ENCODE data around the gene ACOT8.
"Not testable (repeated sequence)": the region's sequence is repeated elsewhere in the genome, so short reads cannot be mapped to it uniquely, and the experiment has no call there.

The ACOT8 gene

DNA sequence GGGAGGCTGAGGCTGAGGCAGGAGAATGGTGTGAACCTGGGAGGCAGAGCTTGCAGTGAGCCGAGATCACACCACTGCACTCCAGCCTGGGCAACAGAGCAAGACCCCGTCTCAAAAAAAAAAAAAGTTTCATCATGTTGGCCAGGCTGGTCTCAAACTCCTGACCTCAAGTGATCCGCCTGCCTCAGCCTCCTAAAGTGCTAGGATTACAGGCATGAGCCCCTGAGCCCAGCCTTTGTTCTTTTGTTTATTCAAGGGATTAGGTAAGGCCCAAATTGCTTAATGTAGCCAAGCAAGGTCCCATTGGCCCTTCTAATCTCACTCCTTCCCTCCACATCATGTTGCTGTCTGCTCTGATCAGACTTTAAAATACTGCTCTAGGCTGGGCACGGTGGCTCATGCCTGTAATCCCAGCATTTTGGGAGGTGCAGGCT, 27.5 kb downstream of the ACOT8 start:
- not testable (repeated sequence) for H3K9me3 ChIP-seq (ENCODE audit: control insufficient read depth, low read length)

DNA sequence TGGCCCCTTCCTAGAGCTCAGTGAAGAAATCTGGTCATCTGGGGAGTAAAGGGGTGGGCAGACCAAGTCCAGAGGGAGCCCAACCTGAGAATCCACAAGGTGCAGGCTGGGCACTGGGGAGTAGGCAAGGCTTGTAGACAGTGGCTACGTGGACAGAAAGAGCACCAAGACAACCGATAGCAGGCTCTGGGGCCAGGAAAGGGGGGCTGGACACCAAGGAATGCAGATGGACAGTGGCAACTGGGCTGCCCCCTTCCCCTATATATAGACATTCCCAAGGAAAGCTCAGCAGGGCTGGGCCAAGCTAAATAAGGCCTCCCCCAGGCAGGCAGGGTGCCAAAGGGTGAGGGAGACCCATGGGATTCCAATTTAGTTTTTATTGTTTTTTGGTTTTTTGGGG, 28.6 kb downstream of the ACOT8 start:
- Histone ChIP-seq H3K9me3 (ENCODE audit: control insufficient read depth, low read length) (no peaks in the 10 kb centered on the region), H3K27me3 (ENCODE audit: control insufficient read depth, insufficient read depth, low read length) (peaks cover 8% of the 10 kb centered on the region), H3K9ac (ENCODE audit: low read length) (no peak overlapping the region), H3K36me3 (ENCODE audit: control insufficient read depth, insufficient read depth, low read length) (no peaks in the 10 kb centered on the region), H3K4me3 (ENCODE audit: low read length) (no peak overlapping the region), H3K4me1 (ENCODE audit: control insufficient read depth, insufficient read depth, low read length) (peaks cover 15% of the 10 kb centered on the region)

More for the DNA sequence above, 27.5 kb downstream of the ACOT8 start:
- H3K9ac ChIP-seq (ENCODE audit: low read length); H3K4me3 ChIP-seq (ENCODE audit: low read length); H3K27me3 ChIP-seq (ENCODE audit: control insufficient read depth, insufficient read depth, low read length); H3K36me3 ChIP-seq (ENCODE audit: control insufficient read depth, insufficient read depth, low read length): not testable (repeated sequence)
- H3K4me1 ChIP-seq (ENCODE audit: control insufficient read depth, insufficient read depth, low read length), result peaks cover 13% of the 10 kb centered on the region

DNA sequence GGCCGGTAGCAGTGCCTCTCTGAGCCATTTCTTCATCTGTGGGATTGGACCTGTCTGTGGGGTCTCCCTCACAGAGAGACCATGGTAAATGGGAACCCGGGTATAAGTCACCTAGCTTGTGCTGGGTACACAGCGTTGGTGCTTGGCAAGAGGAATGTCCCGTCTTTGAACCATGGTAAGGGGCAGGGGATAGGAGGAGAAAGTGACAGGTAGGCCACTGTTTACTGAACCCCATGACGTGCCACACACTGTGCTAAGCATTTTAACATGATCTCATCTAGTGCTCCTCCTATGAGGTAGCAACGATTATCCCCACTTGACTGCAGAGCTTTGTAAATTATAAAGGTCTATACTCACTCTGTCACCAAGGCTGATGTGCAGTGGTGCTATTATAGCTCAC, 29.5 kb downstream of the ACOT8 start:
- Histone ChIP-seq H3K27me3 (ENCODE audit: control insufficient read depth, insufficient read depth, low read length) (peaks cover 17% of the 10 kb centered on the region), H3K4me1 (ENCODE audit: control insufficient read depth, insufficient read depth, low read length) (peaks cover 18% of the 10 kb centered on the region), H3K9me3 (ENCODE audit: control insufficient read depth, low read length) (no peaks in the 10 kb centered on the region), H3K9ac (ENCODE audit: low read length) (no peak overlapping the region), H3K36me3 (ENCODE audit: control insufficient read depth, insufficient read depth, low read length) (no peaks in the 10 kb centered on the region), H3K4me3 (ENCODE audit: low read length) (no peak overlapping the region)

DNA sequence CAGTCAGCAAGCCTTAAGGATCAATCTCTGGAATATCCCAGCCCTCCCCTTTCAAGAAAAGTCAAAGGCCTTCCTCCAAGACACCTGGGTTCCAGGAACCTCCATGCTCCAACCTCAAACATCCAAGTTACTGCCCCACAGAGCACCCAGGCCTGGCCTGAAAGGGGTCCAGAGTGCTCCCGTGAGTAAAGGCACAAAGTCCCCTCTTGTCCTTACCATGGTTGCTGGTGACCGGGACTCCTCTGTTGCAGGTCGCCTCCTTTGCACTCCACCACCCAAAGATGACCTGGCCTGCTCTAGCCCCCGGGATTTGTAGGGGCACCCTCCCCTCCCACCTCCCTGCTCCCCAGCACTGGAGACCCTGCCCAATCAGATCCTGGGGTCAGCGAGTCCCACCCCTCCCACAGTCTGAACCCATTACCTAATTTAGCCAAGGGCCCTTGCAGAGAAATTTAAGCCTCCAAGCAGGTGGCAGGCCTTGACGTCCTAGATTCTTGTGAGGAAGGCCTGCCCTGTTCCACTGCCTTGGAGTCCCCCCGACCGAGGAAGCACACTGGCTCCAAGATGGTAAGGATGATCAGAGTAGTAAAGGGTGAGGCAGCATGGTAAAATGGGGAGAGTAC, 30.1 kb downstream of the ACOT8 start, which contains the start of gene TNNC2:
Gene TNNC2 (minus strand): TSS at position 283 of the 623 bp plus-strand sequence. CDS start 64 bp downstream, at position 219.
- Histone ChIP-seq H3K4me3 (ENCODE audit: low read length) (no peak within 1 kb of the TSS), H3K9ac (ENCODE audit: low read length) (no peak within 1 kb of the TSS), H3K27me3 (ENCODE audit: control insufficient read depth, insufficient read depth, low read length) (peaks cover 21% of the 10 kb centered on the region), H3K4me1 (ENCODE audit: control insufficient read depth, insufficient read depth, low read length) (peaks cover 22% of the 10 kb centered on the region), H3K36me3 (ENCODE audit: control insufficient read depth, insufficient read depth, low read length) (no peaks in the 10 kb centered on the region), H3K9me3 (ENCODE audit: control insufficient read depth, low read length) (no peaks in the 10 kb centered on the region)

DNA sequence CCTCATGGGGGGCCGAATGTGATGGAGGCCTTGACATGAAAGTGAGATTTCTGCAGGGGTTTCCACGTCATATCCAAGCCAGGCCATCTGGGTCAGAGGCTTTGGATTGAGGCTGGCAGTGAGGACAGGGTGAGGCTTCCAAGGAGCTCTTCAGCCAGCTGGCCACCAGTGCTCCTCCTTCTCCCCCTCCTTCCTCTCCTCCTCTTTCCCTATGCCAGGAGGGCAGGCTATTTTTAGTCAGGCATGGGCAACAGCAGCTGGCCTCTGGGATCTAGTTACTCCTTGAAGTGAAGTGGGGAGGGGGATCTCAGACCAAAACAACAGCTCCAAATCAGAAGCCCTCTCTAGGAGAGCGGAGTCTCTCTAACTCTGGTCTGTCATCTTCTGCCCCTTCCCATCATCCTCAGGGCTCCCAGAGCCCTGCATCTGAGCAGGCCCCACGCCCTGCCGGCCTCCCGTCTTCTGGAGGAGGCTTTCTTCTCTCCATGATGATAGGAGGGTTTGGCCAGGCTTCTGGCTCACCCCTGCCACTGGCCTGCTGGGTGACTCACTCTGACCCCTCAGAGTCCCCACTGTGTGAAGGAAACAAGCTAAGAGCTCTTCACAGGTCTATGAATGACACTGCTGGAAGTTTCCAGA, 30.7 kb downstream of the ACOT8 start:
- Histone ChIP-seq H3K4me3 (ENCODE audit: low read length) (no peak overlapping the region), H3K9ac (ENCODE audit: low read length) (no peak overlapping the region), H3K36me3 (ENCODE audit: control insufficient read depth, insufficient read depth, low read length) (no peaks in the 10 kb centered on the region), H3K27me3 (ENCODE audit: control insufficient read depth, insufficient read depth, low read length) (peaks cover 21% of the 10 kb centered on the region), H3K4me1 (ENCODE audit: control insufficient read depth, insufficient read depth, low read length) (peaks cover 22% of the 10 kb centered on the region), H3K9me3 (ENCODE audit: control insufficient read depth, low read length) (no peaks in the 10 kb centered on the region)

DNA sequence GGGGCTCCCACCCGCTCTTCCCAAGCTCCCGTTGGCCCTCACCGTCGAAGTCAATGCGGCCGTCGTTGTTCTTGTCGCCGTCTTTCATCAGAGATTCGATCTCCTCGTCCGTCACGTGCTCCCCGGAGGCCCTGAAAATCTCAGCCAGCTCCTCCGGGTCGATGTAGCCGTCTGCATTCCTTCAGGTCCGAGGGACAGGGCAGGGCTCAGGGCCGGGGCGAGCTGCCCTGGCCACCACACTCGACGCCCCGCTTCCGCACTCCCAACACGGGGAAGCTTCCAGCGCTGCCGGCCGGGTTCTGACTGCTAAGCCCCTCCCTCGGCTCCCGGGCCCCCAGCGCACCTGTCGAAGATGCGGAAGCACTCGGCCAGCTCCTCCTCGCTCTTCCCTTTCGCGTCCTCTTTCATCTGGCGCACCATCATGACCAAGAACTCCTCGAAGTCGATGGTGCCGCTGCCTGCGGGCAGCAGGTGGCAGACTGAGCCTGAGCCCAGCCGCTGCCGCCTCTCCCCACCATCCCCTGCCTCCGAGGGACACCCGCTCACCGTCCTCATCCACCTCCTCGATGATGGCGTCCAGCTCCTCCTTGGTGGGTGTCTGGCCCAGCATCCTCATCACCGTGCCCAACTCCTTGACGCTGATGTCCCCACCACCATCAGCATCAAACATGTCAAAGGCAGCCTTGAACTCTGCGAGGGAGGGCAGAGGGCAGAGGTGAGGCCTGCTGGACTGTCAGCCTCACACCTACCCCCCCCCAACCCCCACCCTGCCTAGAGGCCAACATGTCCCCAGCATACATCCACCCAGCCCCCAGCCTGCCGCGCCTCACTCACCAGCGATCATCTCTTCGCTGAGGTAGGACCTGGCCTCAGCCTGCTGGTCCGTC, 33.0 kb downstream of the ACOT8 start:
- H3K36me3 ChIP-seq (ENCODE audit: control insufficient read depth, insufficient read depth, low read length), result no peaks in the 10 kb centered on the region
- H3K4me3 ChIP-seq (ENCODE audit: low read length), result no peak overlapping the region
- no peaks in the 10 kb centered on the region for H3K9me3 ChIP-seq (ENCODE audit: control insufficient read depth, low read length)
- no peak overlapping the region for H3K9ac ChIP-seq (ENCODE audit: low read length)
- H3K27me3 ChIP-seq (ENCODE audit: control insufficient read depth, insufficient read depth, low read length), result peaks cover 21% of the 10 kb centered on the region
- H3K4me1 ChIP-seq (ENCODE audit: control insufficient read depth, insufficient read depth, low read length), result peaks cover 22% of the 10 kb centered on the region

DNA sequence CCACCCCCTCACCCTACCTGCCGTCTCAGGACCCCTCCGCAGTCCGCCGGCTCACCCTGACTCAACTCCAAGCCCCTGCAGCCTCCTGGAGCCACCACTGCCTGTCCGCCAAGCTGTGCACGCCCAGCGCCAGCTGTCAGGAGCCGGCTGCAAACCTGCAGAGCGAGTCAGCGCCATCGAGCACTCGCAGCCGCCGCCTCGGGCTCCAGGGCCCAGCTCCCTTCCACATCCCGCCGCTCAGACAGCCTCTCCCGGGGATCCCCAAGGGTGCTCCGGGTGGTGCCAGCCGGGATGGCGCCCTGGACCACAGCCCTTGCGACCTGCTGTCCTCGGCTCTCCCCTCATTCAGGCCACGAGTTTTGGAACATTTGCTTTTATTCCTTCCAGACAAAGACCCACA, 34.3 kb downstream of the ACOT8 start:
- Histone ChIP-seq H3K27me3 (ENCODE audit: control insufficient read depth, insufficient read depth, low read length) (peaks cover 21% of the 10 kb centered on the region), H3K4me1 (ENCODE audit: control insufficient read depth, insufficient read depth, low read length) (peaks cover 22% of the 10 kb centered on the region), H3K9me3 (ENCODE audit: control insufficient read depth, low read length) (no peaks in the 10 kb centered on the region), H3K36me3 (ENCODE audit: control insufficient read depth, insufficient read depth, low read length) (no peaks in the 10 kb centered on the region), H3K4me3 (ENCODE audit: low read length) (no peak overlapping the region), H3K9ac (ENCODE audit: low read length) (no peak overlapping the region)

DNA sequence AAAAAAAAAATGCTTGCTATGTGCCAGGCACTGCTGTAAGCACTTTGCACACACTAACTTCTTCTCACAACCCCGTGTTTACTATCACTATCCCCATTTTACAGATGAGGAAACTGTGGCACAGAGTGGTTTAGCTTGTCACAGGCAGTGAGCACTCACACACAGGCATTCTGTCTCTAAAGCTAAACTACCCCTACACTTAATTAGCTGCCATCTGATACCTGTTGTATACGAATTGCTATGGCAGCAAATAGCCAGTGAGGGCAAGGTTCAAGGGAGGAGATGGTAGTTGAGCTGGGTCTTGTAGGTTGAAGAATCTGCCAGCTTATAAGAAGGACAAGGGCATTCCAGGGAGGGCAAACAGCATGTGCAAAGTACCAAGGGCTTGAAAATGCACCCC, 35.2 kb downstream of the ACOT8 start:
- H3K27me3 ChIP-seq (ENCODE audit: control insufficient read depth, insufficient read depth, low read length), result peaks cover 21% of the 10 kb centered on the region
- no peak overlapping the region for H3K4me3 ChIP-seq (ENCODE audit: low read length)
- H3K4me1 ChIP-seq (ENCODE audit: control insufficient read depth, insufficient read depth, low read length), result peaks cover 22% of the 10 kb centered on the region
- H3K36me3 ChIP-seq (ENCODE audit: control insufficient read depth, insufficient read depth, low read length), result no peaks in the 10 kb centered on the region
- H3K9ac ChIP-seq (ENCODE audit: low read length), result no peak overlapping the region
- no peaks in the 10 kb centered on the region for H3K9me3 ChIP-seq (ENCODE audit: control insufficient read depth, low read length)

DNA sequence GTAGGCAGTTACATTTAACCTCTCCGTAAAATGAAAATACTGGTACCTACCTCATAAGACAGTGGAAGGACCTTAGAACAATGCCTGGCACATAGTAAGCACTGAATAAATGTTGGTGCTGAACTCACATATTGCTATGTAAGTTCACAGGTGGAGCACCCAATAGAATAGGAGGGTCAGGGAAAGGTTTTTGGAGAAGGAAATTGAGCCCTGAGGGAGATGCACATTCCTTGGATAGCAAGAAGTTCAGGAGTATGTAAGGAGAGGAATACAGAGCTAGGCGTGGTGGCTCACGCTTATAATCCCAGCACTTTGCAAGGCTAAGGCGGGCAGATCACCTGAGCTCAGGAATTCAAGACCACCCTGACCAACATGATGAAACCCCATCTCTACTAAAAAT, 37.7 kb downstream of the ACOT8 start:
- peaks cover 22% of the 10 kb centered on the region for H3K4me1 ChIP-seq (ENCODE audit: control insufficient read depth, insufficient read depth, low read length)
- no peak overlapping the region for H3K9ac ChIP-seq (ENCODE audit: low read length)
- H3K27me3 ChIP-seq (ENCODE audit: control insufficient read depth, insufficient read depth, low read length), result peaks cover 21% of the 10 kb centered on the region
- H3K36me3 ChIP-seq (ENCODE audit: control insufficient read depth, insufficient read depth, low read length), result no peaks in the 10 kb centered on the region
- no peak overlapping the region for H3K4me3 ChIP-seq (ENCODE audit: low read length)
- no peaks in the 10 kb centered on the region for H3K9me3 ChIP-seq (ENCODE audit: control insufficient read depth, low read length)

DNA sequence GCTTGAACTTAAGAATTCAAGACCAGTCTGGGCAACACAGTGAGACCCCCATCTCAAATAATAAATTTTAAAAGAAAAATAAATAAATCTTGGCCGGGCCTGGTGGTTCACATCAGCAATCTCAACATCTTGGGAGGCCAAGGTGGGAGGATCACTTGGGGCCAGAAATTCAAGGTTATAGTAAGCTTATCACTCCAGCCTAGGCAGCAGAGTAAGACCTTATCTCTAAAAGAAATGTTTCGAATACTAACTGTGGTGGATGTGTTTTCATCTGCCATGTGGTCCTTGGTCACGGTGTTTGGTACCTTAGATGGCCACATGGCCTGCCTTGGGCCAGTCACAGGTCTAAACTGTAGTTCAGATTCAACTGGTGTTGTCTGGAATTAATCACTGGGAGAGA, 39.0 kb downstream of the ACOT8 start:
- Histone ChIP-seq H3K36me3 (ENCODE audit: control insufficient read depth, insufficient read depth, low read length) (no peaks in the 10 kb centered on the region), H3K4me3 (ENCODE audit: low read length) (no peak overlapping the region), H3K9ac (ENCODE audit: low read length) (no peak overlapping the region), H3K4me1 (ENCODE audit: control insufficient read depth, insufficient read depth, low read length) (peaks cover 11% of the 10 kb centered on the region), H3K27me3 (ENCODE audit: control insufficient read depth, insufficient read depth, low read length) (peaks cover 9% of the 10 kb centered on the region), H3K9me3 (ENCODE audit: control insufficient read depth, low read length) (no peaks in the 10 kb centered on the region)

DNA sequence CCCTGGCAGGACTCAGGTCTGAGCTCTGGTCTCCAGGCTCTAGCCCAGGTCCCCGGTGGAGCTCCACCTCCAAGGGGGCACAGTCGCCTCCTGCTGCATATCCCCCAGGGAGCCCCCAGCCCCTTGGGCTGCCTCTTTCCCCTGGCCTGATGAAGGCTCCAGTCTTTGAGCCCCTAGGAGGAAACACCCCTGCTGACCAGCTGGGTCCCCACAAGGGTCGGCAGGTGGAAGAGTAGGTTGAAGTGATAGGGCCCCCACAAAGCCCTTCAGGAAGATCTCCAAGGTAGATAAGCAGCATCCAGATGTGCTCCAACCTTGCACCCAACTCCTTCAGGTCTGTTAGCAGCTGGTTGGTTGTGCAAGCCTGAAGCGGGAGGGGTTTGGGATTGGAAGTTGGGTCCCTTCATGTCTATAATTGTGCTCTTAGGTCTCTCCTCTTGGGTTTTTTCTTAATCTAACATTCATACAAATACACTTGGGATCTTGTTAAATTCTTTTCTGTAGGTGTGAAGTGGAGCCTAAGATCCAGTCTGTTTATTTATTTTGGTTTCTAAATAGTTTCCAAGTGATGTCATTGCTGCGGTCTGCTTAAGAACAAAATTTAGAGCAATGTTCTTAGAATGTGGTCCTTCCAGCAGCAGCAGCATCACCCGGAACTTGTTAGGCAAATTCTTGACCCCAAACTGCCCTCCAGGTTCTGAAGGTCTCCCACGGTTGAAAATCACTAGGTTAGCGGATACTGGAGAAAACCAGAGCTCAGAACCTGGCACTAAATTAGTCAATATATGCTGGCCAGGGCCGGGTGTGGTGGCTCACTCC, 39.6 kb downstream of the ACOT8 start:
- Histone ChIP-seq H3K9ac (ENCODE audit: low read length) (no peak overlapping the region), H3K36me3 (ENCODE audit: control insufficient read depth, insufficient read depth, low read length) (no peaks in the 10 kb centered on the region), H3K4me1 (ENCODE audit: control insufficient read depth, insufficient read depth, low read length) (peaks cover 11% of the 10 kb centered on the region), H3K4me3 (ENCODE audit: low read length) (no peak overlapping the region), H3K27me3 (ENCODE audit: control insufficient read depth, insufficient read depth, low read length) (peaks cover 3% of the 10 kb centered on the region), H3K9me3 (ENCODE audit: control insufficient read depth, low read length) (no peaks in the 10 kb centered on the region)

All from mucosa of stomach (tissue), 1 donor.